Activated T-cell treated with anti-CD3 and anti-CD28 coated beads for 48 hours (primary cell): ENCODE data around the gene KLHL9.

Experiments
- DNase-seq: peaks from one replicate; pipeline ENCODE4 v3.0.0-alpha.2; 2020; ENCODE audit warnings: low read depth

The KLHL9 gene

GRCh38 chr9:21317956-21318923 lies 17.0 kb downstream of the KLHL9 start:
- DNase-seq: no peak

GRCh38 chr9:21316860-21317259 lies 18.3 kb downstream of the KLHL9 start:
- DNase-seq: no peak

GRCh38 chr9:21316032-21316842 lies 19.0 kb downstream of the KLHL9 start:
- DNase-seq: no peak

GRCh38 chr9:21314152-21314551 lies 21.1 kb downstream of the KLHL9 start:
- no peak for DNase-seq

- DNase-seq: no peak
These were observed 23.3 kb downstream of the KLHL9 start for GRCh38 chr9:21311889-21312288.

- DNase-seq: no peak
These were observed 30.0 kb downstream of the KLHL9 start, which contains the start of gene IFNA5 for GRCh38 chr9:21305213-21305612. IFNA5 (minus strand) TSS chr9:21305313; CDS start chr9:21305256, 57 bp downstream.

- no peak for DNase-seq
These were observed 39.2 kb downstream of the KLHL9 start for GRCh38 chr9:21295992-21296391.

- no peak for DNase-seq
These were observed 40.2 kb downstream of the KLHL9 start for GRCh38 chr9:21294904-21295538.

GRCh38 chr9:21294364-21294774 lies 40.8 kb downstream of the KLHL9 start:
- DNase-seq: no peak

GRCh38 chr9:21289848-21290247 lies 45.4 kb downstream of the KLHL9 start:
- DNase-seq: no peak

GRCh38 chr9:21287280-21287679 lies 47.9 kb downstream of the KLHL9 start:
- DNase-seq: no peak

GRCh38 chr9:21286659-21287058 lies 48.5 kb downstream of the KLHL9 start:
- no peak for DNase-seq

GRCh38 chr9:21286099-21286498 lies 49.1 kb downstream of the KLHL9 start:
- DNase-seq: no peak

GRCh38 chr9:21281275-21281674 lies 53.9 kb downstream of the KLHL9 start:
- DNase-seq: no peak
